Coronary artery (tissue), 2 donors: ENCODE results near the gene MRPS30.
A peak's percentile ranks its signal among the peaks of the same experiment; 100 is the strongest.
"Not testable (repeated sequence)": the region's sequence is repeated elsewhere in the genome, so short reads cannot be mapped to it uniquely, and the experiment has no call there.

Source experiments
- DNase-seq: peaks from one replicate; pipeline ENCODE4 v3.0.0-alpha.2; 2017; ENCODE audit warnings: low spot score
- H3K27ac ChIP-seq, 2 donors: fragments of 200-600 bp; sonication (generic); one replicate each; pipeline ENCODE4 v1.5.1; 2016 to 2019
- H3K4me3 ChIP-seq: fragments of 200-600 bp; sonication (generic); 2 replicates; pipeline ENCODE4 v1.5.1; 2016; ENCODE audit warnings: mild to moderate bottlenecking, moderate library complexity
- CTCF ChIP-seq: fragments of 200-600 bp; sonication (generic); IDR thresholded peaks from one replicate; pipeline ENCODE4 v1.5.1; 2019; ENCODE audit warnings: antibody characterized with exemption

The MRPS30 gene

GRCh38 chr5:44783634-44784315 is 25.0 kb upstream of the MRPS30 start:
- no peak overlapping the region for H3K4me3 ChIP-seq
- TF ChIP-seq CTCF = no peak
- no peak for DNase-seq
- no peak overlapping the region for H3K27ac ChIP-seq

GRCh38 chr5:44787731-44788130 is 21.0 kb upstream of the MRPS30 start:
- Histone ChIP-seq H3K4me3 (no peak overlapping the region), H3K27ac (no peak overlapping the region)
- DNase-seq = no peak
- no peak for TF ChIP-seq CTCF

- Histone ChIP-seq H3K27ac (peak overlapping the region; percentile 46 to 50), H3K4me3 (peak overlapping the region; percentile 7)
- DNase-seq = not testable (repeated sequence)
Observed at GRCh38 chr5:44789372-44789995, 19.3 kb upstream of the MRPS30 start.

- DNase-seq, H3K4me3 ChIP-seq, H3K27ac ChIP-seq: not testable (repeated sequence)
Observed at GRCh38 chr5:44792031-44792673, 16.6 kb upstream of the MRPS30 start.

GRCh38 chr5:44794371-44794770 is 14.4 kb upstream of the MRPS30 start:
- no peak overlapping the region for H3K27ac ChIP-seq
- no peak for DNase-seq
- H3K4me3 ChIP-seq = no peak overlapping the region
- no peak for TF ChIP-seq CTCF

- TF ChIP-seq CTCF = no peak
- Histone ChIP-seq H3K4me3 (no peak overlapping the region), H3K27ac (no peak overlapping the region)
- DNase-seq = no peak
Observed at GRCh38 chr5:44795496-44795895, 13.3 kb upstream of the MRPS30 start.

- DNase-seq = no peak
- no peak for TF ChIP-seq CTCF
- Histone ChIP-seq H3K27ac (no peak overlapping the region), H3K4me3 (no peak overlapping the region)
Observed at GRCh38 chr5:44797841-44798240, 10.9 kb upstream of the MRPS30 start.

GRCh38 chr5:44801992-44802391 is 6.8 kb upstream of the MRPS30 start:
- Histone ChIP-seq H3K4me3 (no peak overlapping the region), H3K27ac (no peak overlapping the region)
- no peak for TF ChIP-seq CTCF

More at GRCh38 chr5:44801992-44802391, 6.8 kb upstream of the MRPS30 start:
- DNase-seq = no peak
